SK-N-SH treated with all-trans-retinoic acid at 6 μM for 48 hours (cell line): ENCODE results near the gene ZFAND3.

ENCODE experiments used
- ATAC-seq: fragments of 200-7000 bp; cut with Tn5 transposase; 3 replicates; pipeline ENCODE4 v1.9.1; 2020; ENCODE audit warnings: mild to moderate bottlenecking, moderate library complexity
- BACH2 ChIP-seq: fragments of 250-450 bp; sonication (Bioruptor Pico); IDR thresholded peaks from 2 replicates; pipeline ENCODE4 v1.9.0; 2021; ENCODE audit warnings: mild to moderate bottlenecking, borderline replicate concordance
- CREB5 ChIP-seq: fragments of 250-450 bp; sonication (Bioruptor Pico); IDR thresholded peaks from 2 replicates; pipeline ENCODE4 v1.5.1; 2020; ENCODE audit warnings: low read depth, mild to moderate bottlenecking, moderate library complexity
- CSDC2 ChIP-seq: fragments of 250-450 bp; sonication (Bioruptor Pico); IDR thresholded peaks from 2 replicates; pipeline ENCODE4 v1.5.0; 2020; ENCODE audit warnings: mild to moderate bottlenecking, moderate library complexity
- CSRNP3 ChIP-seq: fragments of 250-450 bp; sonication (Bioruptor Pico); IDR thresholded peaks from 2 replicates; pipeline ENCODE4 v1.5.1; 2021; ENCODE audit warnings: mild to moderate bottlenecking, moderate library complexity
- ESRRG ChIP-seq: fragments of 250-450 bp; sonication (Bioruptor Pico); IDR thresholded peaks from 2 replicates; pipeline ENCODE4 v1.6.1; 2021; ENCODE audit warnings: mild to moderate bottlenecking
- GLIS3 ChIP-seq: fragments of 250-450 bp; sonication (Bioruptor Pico); IDR thresholded peaks from 2 replicates; pipeline ENCODE4 v1.5.0; 2020; ENCODE audit warnings: mild to moderate bottlenecking, moderate library complexity
- ISL1 ChIP-seq: fragments of 250-450 bp; sonication (Bioruptor Pico); IDR thresholded peaks from 2 replicates; pipeline ENCODE4 v2.1.2; 2022; ENCODE audit warnings: mild to moderate bottlenecking, moderate library complexity
- POU6F1 ChIP-seq: fragments of 250-450 bp; sonication (Bioruptor Pico); IDR thresholded peaks from 2 replicates; pipeline ENCODE4 v1.8.0; 2021; ENCODE audit warnings: low read depth, mild to moderate bottlenecking, moderate library complexity, borderline replicate concordance
- PPARA ChIP-seq: fragments of 250-450 bp; sonication (Bioruptor Pico); IDR thresholded peaks from 2 replicates; pipeline ENCODE4 v1.5.0; 2020; ENCODE audit warnings: mild to moderate bottlenecking, borderline replicate concordance
- RARB ChIP-seq: fragments of 250-450 bp; sonication (Bioruptor Pico); IDR thresholded peaks from 2 replicates; pipeline ENCODE4 v1.8.0; 2021; ENCODE audit warnings: mild to moderate bottlenecking, moderate library complexity
- SNAI2 ChIP-seq: fragments of 250-450 bp; sonication (Bioruptor Pico); IDR thresholded peaks from 2 replicates; pipeline ENCODE4 v1.5.0; 2020; ENCODE audit warnings: mild to moderate bottlenecking, moderate library complexity
- TCF4 ChIP-seq: fragments of 250-450 bp; sonication (Bioruptor Pico); IDR thresholded peaks from 2 replicates; pipeline ENCODE4 v1.8.0; 2021; ENCODE audit warnings: mild to moderate bottlenecking, moderate library complexity, borderline replicate concordance
- TSHZ2 ChIP-seq: fragments of 250-450 bp; sonication (Bioruptor Pico); IDR thresholded peaks from 2 replicates; pipeline ENCODE4 v1.5.0; 2020; ENCODE audit warnings: mild to moderate bottlenecking, moderate library complexity
- ZC3H10 ChIP-seq: fragments of 250-450 bp; sonication (Bioruptor Pico); IDR thresholded peaks from 2 replicates; pipeline ENCODE4 v1.5.1; 2021; ENCODE audit warnings: mild to moderate bottlenecking, moderate library complexity
- ZFP30 ChIP-seq: fragments of 450-650 bp; formaldehyde crosslinking; IDR thresholded peaks from 2 replicates; pipeline ENCODE4 v1.5.0; 2022; ENCODE audit warnings: mild to moderate bottlenecking, moderate library complexity
- ZNF70 ChIP-seq: fragments of 450-650 bp; formaldehyde crosslinking; IDR thresholded peaks from 2 replicates; pipeline ENCODE4 v1.5.0; 2020; ENCODE audit warnings: mild to moderate bottlenecking, moderate library complexity
- ZNF8 ChIP-seq: fragments of 450-650 bp; formaldehyde crosslinking; IDR thresholded peaks from 2 replicates; pipeline ENCODE4 v1.5.0; 2020; ENCODE audit warnings: mild to moderate bottlenecking, moderate library complexity
- TF ChIP-seq, protein P1 (sequence below): fragments of 250-450 bp; sonication (Bioruptor Pico); IDR thresholded peaks from 2 replicates; pipeline ENCODE4 v1.8.0; 2020; ENCODE audit warnings: mild to moderate bottlenecking, moderate library complexity, borderline replicate concordance

The ZFAND3 gene

GRCh38 chr6:37967651-37968050, 148.1 kb downstream of the ZFAND3 start (continued):
- no peak for TF ChIP-seq CREB5 (CRISPR knock-in tag)

- no peak for TF ChIP-seq CSRNP3
- TF ChIP-seq TSHZ2 (CRISPR knock-in tag): no peak
- TF ChIP-seq ZNF8 (CRISPR knock-in tag): no peak
- no peak for TF ChIP-seq POU6F1 (CRISPR knock-in tag)
- no peak for TF ChIP-seq ISL1 (CRISPR knock-in tag)
- no peak for TF ChIP-seq SNAI2 (CRISPR knock-in tag)
- TF ChIP-seq, protein P1, sequence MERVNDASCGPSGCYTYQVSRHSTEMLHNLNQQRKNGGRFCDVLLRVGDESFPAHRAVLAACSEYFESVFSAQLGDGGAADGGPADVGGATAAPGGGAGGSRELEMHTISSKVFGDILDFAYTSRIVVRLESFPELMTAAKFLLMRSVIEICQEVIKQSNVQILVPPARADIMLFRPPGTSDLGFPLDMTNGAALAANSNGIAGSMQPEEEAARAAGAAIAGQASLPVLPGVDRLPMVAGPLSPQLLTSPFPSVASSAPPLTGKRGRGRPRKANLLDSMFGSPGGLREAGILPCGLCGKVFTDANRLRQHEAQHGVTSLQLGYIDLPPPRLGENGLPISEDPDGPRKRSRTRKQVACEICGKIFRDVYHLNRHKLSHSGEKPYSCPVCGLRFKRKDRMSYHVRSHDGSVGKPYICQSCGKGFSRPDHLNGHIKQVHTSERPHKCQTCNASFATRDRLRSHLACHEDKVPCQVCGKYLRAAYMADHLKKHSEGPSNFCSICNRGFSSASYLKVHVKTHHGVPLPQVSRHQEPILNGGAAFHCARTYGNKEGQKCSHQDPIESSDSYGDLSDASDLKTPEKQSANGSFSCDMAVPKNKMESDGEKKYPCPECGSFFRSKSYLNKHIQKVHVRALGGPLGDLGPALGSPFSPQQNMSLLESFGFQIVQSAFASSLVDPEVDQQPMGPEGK (CRISPR knock-in tag): no peak
- TF ChIP-seq ZC3H10 (CRISPR knock-in tag): no peak
- no peak for TF ChIP-seq ESRRG (CRISPR knock-in tag)
- ATAC-seq: no peak
Observed at GRCh38 chr6:37971266-37971665, 151.7 kb downstream of the ZFAND3 start.

- no peak for ATAC-seq
- TF ChIP-seq BACH2 (CRISPR knock-in tag) (no peak), GLIS3 (CRISPR knock-in tag) (no peak), ZNF70 (CRISPR knock-in tag) (no peak), RARB (CRISPR knock-in tag) (no peak), ZFP30 (CRISPR knock-in tag) (no peak), CSDC2 (no peak), PPARA (CRISPR knock-in tag) (no peak), SNAI2 (CRISPR knock-in tag) (no peak), CSRNP3 (no peak), ZNF8 (CRISPR knock-in tag) (no peak), TSHZ2 (CRISPR knock-in tag) (no peak), CREB5 (CRISPR knock-in tag) (no peak), TCF4 (CRISPR knock-in tag) (no peak), ESRRG (CRISPR knock-in tag) (no peak)
Observed at GRCh38 chr6:37971711-37972390, 152.3 kb downstream of the ZFAND3 start.
